HG03432 (cell line): ENCODE measurements around the gene GNG4.
A peak's percentile ranks its signal among the peaks of the same experiment; 100 is the strongest.
"Not testable (repeated sequence)": the region's sequence is repeated elsewhere in the genome, so short reads cannot be mapped to it uniquely, and the experiment has no call there.

Source experiments
- ATAC-seq: cut with Tn5 transposase; IDR thresholded peaks from one replicate; pipeline ENCODE4 v1.9.1; 2021; ENCODE audit warnings: mild to moderate bottlenecking, moderate library complexity; ENCODE audit not compliant: unreplicated experiment

GNG4 gene

DNA sequence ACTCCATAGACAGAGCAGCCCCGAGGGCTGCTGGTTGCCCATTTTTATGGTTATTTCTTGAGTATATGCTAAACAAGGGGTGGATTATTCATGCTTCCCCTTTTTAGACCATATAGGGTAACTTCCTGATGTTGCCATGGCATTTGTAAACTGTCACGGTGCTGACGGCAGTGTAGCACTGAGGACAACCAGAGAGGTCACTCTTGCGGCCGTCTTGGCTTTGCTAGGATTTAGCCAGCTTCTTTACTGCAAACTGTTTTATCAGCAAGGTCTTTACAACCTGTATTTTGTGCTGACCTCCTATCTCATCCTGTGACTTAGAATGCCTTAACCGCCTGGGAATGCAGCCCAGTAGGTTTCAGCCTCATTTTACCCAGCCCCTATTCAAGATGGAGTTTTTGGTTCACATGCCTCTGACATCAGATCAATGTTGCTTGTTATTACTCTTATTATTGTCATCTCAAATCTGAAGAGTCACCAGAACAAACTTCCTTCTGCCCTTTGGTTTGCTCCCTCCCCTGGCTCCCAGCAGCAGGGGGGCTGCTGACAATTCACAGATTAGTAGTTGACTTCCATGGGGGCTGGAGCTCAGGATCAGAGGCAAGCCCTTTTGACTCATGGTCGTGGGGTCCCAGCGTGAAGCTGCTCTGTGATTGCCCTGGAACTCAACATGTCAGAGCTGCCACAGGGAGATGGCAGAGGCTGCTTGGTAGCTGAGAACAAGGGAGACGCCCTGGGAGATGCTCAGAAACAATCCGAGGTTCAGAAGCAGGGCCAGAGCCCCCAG, 103.0 kb downstream of the GNG4 start:
- ATAC-seq, result not testable (repeated sequence)

DNA sequence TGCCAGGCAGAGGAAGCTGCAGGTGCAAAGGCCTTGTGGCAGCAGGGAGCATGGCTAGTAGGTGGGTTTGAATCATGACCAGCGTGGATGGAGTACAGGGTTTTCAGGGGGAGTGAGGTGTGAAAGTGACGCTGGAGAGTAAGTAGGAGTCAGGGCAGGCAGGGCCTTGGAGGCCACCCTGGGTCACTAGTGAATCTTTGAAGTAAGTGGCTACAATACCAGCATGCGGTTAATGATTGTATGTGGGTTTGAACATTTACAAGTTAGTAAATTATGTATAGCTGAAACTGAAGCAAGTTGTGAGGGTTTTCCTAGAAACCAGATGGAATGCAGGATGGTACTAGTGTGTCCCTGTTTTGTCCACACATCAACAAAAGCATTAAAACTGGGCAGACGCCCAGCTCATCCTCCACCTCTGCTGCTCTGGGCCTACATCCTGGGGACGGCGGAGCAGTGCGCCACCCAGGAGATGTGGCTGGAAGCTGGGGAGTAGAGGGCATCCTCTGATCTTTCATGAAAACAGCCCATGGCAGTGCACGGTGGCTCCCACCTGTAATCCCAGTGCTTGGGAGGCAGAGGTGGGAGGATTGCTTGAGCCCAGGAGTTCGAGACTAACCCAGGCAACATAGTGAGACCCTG, 104.2 kb downstream of the GNG4 start:
- no peak for ATAC-seq

DNA sequence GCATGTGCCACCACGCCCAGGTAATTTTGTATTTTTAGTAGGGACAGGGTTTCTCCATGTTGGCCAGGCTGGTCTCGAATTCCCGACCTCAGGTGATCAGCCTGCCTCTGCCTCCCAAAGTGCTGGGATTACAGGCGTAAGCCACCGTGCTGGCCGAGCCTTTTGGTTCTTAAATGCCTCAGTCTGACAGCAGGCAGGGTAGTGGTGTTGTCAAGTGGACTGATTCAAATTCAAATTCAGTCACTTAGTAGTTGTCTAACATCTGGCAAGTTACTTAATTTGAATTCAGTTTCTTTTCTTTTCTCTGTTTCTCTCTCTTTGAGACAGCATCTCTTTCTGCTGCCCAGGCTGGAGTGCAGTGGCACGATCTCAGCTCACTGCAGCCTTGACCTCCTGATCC, 106.7 kb downstream of the GNG4 start:
- not testable (repeated sequence) for ATAC-seq

DNA sequence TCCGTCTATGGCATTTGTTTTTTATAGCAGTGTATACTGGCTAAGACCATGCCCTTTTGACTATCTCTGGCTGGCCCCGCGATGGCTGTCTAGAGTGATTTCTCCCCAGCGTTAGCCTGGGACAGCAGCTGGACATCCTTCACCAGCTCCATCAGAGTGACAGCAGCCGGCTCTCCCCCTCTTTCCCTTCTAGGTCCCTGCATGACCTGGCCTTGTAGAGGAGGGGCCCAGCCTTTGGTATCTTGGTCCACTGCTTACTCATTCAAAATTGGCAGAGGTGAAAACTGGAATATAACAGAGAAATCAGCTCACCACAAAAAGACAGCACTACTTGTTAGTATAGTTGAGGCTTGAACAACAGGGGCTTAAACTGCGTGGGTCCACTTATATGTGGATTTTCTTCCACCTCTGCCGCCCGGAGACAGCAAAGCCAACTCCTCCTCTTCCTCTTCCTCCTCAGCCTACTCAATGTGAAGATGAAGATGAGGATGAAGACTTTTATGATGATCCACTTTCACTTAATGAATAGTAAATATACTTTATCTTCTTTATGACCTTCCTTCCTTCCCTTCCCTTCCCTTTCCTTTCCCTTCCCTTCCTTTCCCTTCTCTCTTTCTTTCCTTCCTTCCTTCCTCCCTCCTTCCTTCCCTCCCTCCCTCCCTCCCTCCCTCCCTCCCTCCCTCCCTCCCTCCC, 116.0 kb downstream of the GNG4 start:
- ATAC-seq, result no peak

DNA sequence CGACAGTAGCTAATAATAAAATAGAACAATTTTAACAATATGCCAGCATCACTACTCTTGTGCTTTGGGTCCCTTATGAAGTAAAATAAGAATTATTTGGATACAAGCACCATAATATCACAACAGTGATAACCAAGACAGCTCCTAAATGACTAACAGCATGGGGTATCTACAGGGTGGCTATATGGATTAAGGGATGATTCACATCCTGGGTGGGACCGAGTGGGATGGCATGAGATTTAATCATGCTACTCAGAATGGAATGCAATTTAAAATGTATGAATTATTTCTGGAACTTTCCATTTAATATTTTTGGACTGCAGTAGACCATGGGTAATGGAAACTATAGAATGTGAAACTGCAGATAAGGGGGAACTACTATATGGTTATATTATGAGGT, 117.2 kb downstream of the GNG4 start:
- ATAC-seq, result no peak

DNA sequence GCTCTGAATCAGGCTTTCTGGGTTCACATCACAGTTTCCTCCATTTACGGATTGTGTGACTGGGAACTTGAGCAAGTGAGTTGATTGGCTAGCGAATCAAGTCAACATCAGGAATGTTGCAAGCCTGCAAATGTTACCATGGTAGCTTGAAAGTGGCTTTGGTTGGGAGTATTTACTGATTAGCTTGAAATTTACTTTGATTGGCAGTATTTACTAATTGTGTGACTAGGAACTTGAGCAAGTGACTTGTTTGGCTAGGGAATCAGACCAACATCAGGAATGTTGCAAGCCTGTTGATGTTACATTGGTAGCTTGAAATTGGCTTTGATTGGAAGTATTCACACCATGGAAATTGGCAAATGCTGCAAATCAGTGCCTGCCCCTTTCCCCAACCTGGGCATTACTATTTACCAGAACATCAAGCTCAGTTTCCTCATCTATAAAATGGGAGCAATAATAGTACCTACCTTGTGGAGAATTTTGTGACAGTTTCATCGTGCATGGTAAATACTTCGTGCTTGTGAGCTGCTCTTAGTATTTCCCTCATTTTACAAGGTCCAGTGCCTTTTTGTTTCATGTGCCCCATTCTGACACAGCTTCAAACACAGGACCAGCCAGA, 122.3 kb downstream of the GNG4 start:
- no peak for ATAC-seq

DNA sequence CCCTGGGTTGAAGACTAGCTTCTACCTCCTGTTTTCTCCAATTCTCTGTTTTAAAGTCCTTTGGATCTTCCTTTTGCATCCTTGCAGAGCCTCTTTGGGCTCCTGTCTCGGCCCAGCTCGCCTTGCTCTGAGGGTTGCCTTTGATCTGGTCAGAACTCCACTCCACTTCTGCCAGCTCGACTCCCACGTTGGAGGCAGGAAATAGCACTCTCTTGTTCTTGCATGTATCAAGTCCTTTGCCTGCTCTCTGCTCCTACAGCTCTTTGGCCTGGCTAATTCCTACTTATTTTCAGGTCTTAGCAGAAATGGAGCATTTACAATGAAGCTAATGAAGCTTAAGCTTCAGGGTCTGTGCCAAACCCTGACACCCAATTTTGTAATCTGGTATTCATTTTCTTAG, 124.3 kb downstream of the GNG4 start:
- no peak for ATAC-seq

DNA sequence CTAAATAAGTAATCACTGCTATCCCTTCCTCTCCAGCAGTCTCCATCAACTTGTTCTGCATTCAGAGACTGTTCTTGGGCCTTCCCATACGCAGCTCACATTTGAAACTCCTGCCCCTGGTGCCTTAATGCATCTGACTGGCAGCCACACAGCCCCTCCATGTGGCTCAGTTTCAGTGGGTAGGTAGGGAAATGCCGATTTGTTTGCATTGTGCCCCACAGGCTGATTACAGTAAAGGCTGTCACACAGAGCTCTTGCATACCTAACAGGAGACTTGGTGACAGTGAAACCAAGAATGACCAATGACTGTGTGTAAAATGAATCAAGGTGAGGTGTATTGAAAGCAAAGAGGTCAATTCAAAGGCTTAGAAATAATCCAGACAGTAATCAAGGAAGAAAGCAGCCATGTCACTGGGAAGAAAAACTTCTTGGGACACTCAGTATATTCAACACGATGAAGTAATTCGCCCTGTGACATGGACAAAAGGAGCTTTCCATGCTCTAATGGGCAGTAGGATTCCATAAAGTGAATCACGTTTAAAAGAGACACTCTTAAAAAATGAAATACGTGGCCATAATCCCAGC, 132.6 kb downstream of the GNG4 start:
- ATAC-seq, result no peak

DNA sequence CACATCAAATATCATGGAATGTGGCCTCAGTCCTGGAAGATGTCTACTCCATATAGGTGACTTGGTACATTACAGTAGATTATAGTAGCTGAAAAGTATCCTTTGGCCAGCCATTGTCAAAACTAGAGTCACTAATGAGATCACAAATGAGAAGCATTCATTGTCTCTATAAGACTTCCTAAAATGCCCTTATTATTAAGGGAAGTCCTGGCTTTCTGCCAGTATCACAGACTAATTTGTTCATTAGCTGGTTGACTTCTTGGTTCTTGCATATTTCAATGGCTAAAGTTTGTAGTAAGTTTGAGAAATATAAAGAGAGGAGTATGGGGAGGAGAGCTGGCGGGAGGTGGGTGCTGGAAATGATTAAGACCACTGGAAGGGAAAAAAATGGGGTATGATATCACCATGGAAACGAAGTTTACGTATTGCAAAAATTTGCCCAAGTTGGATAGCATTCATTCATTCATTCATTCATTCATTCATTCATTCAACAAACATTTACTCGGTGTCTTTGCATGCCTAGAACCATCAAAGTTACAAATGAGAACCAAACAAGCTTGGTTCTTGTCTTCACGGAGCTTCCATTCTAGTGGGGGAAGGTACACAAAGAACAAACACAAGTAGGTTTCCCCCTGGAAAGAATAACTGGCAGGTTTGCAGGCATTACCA, 133.6 kb downstream of the GNG4 start:
- no peak for ATAC-seq

DNA sequence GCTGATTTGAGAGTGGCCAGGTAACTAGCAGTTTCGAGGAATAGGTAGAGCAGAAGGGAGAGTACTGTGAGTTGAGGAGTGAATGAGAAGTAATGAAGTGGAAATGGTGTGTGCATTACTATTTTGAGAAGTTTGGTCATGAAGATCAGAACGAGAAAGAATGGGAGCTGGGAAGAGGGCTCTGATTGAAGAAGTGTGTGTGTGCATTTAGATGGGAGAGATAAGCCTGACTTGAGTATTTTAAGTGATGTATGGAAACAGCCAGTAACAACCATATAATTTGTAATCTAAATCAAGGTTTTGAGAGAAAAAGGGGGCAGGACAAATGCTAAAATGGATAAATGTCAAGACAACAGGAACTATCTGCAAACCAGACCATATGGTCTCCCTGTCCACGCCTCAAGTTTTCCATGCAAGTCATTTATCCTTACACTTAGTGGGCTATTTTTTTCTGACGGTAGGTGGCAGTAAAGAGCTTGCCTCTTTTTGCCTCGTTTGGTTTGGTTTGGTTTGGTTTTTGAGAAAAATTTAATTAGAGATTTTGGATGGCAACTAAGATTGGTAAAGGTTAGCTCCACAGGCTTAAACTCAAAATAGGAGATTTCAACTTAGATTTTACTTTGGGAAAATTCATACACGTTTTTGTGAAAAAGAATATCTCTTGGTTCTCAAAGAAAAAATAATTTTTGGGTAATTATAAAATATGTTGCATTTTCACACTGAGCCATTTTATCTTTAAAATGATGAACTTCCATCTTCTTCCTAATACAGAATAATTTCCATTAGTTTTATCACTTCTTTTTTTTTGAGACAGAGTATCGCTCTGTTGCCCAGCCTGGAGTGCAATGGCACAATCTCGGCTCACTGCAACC, 135.9 kb downstream of the GNG4 start:
- ATAC-seq, result no peak

DNA sequence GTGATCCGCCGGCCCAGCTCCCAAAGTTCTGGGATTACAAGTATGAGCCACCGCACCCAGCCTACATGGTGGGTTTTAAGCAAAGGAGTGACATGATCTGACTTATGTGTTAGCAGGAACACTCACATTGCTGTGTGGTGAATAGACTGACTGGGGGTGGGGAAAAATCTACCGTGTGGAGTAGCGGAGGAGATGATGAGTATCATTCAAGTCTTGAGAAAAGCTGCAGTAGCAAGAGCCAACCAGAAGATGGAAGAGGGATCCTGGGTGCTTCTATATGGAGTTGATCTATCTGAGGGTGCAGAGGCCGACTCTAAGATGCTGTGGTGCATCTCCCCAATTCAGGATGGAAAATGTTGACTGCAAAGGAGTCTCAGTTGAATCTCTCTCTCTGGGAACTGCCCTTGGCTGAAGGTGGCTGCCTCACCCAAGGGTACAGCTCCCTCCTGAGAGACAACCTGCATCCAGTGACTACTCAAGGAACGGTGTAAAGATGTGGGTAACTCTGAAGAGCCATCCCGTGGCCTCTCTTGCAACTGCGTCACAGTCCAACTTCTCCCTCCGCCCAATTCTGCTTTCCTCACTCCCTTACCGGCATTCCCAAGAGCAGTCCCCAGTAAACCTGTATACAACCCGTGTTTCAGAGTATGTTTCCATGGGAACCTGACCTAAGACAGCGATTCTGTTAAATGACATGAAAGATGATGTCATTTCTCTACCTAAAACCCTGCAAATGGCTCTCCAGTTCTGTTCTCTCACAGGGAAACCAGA, 137.9 kb downstream of the GNG4 start:
- ATAC-seq, result no peak

DNA sequence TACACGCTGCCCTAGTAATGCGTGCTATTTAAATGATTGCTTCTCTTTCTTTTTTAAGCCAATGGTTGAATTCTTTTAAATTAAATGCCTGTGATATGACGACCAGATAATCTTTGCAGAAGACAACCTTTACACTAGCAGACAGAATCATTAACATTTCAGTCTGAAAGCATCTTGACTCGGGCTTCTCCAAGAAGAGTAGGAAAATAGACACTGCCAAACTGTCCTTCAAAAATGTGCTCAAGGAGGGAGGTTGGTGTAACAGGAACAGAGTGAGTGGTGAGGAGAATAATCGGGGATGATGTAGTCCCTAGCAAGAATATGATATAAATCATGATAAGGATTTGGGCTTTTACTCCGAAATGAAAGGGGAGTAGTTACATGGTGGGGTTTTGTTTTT, 138.8 kb downstream of the GNG4 start:
- ATAC-seq, result no peak

DNA sequence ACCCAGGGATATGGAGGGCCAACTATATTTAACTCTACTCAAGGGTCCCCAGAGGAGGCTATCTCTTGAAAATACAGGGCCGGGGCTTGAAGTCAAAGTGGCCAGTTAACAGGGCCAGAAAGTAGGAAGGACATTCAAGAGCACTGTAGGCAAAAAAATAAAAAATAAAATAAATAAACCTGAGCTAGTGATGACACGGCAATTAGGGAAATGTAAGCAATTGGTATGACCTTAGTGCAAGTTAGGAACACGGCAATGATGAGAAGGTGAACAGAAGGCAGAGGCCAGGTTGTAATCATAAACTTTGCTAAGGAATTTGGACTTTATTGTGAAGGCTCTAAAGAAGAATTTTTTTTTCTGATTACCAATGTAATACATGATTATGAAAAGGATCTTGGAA, 142.0 kb downstream of the GNG4 start:
- ATAC-seq, result no peak

DNA sequence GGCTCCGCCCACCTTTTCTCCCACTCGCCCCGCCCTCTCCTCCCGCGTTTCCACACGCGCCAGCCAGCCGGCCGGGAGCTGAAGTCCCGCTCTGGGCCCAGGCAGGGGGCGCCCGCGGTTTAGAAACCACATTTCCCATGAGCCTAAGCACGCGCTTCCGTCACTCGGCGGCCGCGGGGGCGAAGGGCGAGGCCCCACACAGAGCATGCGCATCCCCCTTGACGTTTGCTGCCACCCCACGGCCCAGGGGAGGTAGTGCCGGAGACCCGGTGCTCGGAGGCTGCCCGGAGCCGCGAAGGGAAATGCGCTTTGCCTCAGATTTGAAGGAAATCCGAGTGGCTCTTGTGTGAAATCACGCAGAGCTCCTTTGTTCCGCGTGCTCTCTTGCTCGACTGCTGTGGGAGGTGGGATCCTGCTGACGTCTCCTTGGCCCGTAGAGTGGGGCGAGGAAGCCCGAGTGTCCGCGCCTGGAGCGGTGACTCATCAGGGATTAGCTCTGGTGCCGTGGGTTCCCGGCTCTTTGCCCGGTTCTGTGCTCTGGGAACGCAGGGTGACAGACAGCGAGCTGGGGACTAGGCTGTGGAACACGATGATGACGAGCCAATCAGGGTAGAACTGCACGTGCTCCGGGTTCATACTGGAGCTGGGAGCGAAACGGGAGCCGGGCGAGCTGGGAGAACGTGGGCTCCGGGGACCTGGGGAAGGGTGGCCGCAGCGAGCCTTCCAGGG, 144.9 kb downstream of the GNG4 start:
- ATAC-seq, result peak; percentile 85

DNA sequence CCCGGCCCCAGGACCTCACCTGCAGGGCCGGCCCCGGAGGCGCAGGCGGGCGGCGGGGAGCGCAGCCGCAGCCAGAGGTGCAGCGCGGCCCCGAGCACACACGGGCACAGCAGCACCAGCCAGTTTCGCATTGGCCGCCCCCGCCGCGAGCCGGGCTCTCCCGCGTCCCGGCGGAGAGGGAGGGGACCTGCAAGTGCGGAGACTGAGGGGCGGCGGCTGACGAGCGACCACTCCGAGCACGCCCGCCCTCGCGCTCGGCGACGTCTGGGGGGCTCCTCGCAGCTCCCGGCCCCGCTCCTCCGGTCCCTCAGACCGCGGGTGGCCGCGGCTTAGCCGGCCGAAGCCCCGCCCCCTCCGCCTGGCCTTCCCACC, 145.5 kb downstream of the GNG4 start, which contains the start of gene B3GALNT2:
Gene B3GALNT2 (minus strand): TSS at position 331 of the 372 bp plus-strand sequence. CDS start 200 bp downstream, at position 131.
- peak; percentile 44 for ATAC-seq

DNA sequence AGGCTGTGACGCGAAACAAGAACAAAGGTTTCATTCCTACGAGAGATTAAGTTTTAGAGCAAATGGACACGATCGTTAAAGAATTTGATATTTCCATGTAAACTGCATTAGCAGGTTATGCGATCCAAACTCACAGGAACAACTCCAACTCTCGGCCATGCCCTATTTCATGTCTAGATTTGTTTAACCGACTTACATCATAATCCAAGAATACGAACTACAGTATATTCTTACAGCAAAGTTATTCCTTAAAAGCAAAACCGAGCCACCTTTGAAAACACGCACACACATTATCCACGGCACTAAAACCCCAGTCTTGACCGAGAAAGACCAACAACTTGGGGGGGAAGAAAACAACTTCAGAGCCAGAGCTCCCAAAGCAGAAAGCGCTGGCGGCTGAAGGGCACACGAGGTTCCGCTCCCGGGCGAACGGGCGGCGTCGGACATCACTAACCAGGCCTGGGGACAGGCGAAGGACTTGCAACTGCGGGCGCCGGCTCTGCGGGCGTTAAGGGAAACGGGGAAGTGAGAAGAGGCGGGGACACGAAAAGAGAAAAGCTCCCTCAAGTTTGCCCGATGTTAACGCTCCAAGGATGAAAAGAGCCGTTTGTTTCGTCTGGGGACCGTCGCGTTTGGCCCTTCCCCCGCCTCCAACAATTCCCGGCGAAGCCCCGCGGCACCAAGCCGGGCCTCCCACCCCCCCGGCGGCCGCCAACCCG, 146.0 kb downstream of the GNG4 start:
- ATAC-seq, result peak; percentile 5

DNA sequence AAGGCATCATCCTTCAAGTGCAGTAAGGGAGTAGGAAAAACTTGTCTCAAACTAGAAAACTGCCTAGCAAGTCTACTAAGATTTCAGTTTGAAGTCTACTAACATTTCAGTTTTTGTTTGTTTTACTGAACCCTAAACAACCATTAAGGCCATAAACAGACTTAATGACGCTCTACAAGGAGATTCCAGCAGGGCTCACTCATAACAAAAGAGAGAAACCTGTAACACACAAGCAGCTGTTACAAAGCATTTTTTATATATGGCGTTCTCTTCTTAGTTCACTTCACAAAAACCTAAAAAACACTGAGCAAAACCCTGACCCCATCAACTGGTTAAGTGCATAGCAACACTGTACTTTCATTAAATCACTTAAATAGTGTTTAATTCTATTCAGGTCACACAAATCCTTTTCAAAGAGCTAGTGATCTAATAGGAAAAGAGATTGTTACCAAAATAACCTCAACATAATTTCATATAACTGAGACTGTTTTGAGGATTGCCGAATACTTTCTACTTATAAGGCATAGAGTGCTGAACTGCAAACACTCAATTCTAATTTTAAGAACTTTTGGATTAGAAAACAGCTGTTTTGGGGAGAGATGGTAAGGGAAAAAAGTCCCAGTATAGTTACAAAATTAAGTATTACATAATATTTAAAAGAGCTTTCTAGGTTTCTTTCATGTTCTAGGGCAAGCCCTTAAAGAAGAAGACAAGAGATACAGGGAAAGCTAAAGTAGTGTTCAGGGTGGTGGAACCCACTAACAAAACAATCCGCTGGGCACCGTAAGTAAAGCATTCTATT, 146.8 kb downstream of the GNG4 start:
- ATAC-seq, result no peak
